ENCODE data around the gene LHX3.

DNA sequence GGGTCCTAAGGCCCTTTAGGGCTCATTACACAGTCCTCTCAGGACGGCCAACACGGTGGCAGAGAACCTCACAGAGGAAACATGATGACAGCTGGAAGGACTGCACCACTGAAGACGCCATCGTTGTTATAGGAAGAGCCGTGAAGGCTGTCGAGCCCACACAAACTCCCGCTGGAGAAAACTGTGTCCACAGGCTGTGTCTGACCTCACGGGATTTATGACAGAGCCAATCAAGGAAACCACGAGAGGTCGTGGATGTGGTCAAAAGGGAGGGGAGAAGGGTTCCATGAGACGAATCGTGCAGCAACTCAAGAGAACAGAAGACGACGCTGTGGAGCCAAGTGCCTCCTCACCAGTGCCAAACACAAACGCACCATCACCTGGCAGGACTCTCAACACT is 28.5 kb upstream of the LHX3 start:
- TF ChIP-seq, protein P1, sequence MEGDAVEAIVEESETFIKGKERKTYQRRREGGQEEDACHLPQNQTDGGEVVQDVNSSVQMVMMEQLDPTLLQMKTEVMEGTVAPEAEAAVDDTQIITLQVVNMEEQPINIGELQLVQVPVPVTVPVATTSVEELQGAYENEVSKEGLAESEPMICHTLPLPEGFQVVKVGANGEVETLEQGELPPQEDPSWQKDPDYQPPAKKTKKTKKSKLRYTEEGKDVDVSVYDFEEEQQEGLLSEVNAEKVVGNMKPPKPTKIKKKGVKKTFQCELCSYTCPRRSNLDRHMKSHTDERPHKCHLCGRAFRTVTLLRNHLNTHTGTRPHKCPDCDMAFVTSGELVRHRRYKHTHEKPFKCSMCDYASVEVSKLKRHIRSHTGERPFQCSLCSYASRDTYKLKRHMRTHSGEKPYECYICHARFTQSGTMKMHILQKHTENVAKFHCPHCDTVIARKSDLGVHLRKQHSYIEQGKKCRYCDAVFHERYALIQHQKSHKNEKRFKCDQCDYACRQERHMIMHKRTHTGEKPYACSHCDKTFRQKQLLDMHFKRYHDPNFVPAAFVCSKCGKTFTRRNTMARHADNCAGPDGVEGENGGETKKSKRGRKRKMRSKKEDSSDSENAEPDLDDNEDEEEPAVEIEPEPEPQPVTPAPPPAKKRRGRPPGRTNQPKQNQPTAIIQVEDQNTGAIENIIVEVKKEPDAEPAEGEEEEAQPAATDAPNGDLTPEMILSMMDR (IDR thresholded peaks at IDR 0.05; ENCODE audit: low read depth, low read length): no peak
- TF ChIP-seq POLR2A (IDR thresholded peaks at IDR 0.05; ENCODE audit: extremely low read depth, insufficient read length): no peak
- TF ChIP-seq, protein P2, sequence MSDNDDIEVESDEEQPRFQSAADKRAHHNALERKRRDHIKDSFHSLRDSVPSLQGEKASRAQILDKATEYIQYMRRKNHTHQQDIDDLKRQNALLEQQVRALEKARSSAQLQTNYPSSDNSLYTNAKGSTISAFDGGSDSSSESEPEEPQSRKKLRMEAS (IDR thresholded peaks at IDR 0.05; ENCODE audit: low read depth, low read length): no peak

Data from NB4 (cell line).